ENCODE measurements around the gene TRAF1. TPM values are rescaled to one million over a fixed set of nuclear protein-coding genes. Genes with fewer than 3 reads are reported as not detected.

The TRAF1 gene
- total RNA-seq, 1 experiment from 2014 or later, result 1.4 TPM

GRCh38 chr9:120915854-120916470 lies 10.6 kb downstream of the TRAF1 start:
- Histone ChIP-seq H3K4me2 (ENCODE audit: insufficient read depth, insufficient read length, low read length) (no peak overlapping the region), H3K9ac (ENCODE audit: extremely low read depth, insufficient read length, low read length) (no peak overlapping the region), H2BK120ac (ENCODE audit: low read depth, low read length, poor library complexity, severe bottlenecking) (no peak overlapping the region), H2BK20ac (ENCODE audit: low read depth, low read length, poor library complexity, severe bottlenecking) (no peak overlapping the region), H2BK15ac (ENCODE audit: low read depth, low read length) (no peak overlapping the region), H3K23me2 (ENCODE audit: insufficient read length, low read depth, low read length, poor library complexity, severe bottlenecking) (no peaks in the 10 kb centered on the region), H3K18ac (ENCODE audit: insufficient read length, low read depth, low read length) (no peak overlapping the region), H3T11ph (ENCODE audit: low read length) (no peak overlapping the region), H3K9me3 (ENCODE audit: control insufficient read depth, low read depth, low read length) (no peaks in the 10 kb centered on the region), H2BK12ac (ENCODE audit: insufficient read length, low read depth, low read length) (no peak overlapping the region), H3K27ac (ENCODE audit: insufficient read length, low read depth, low read length) (no peak overlapping the region), H4K8ac (replicated peaks; ENCODE audit: insufficient read length, low read depth, low read length) (no peak overlapping the region), H3K4ac (ENCODE audit: low read depth, low read length) (no peak overlapping the region), H4K91ac (ENCODE audit: insufficient read length, low read depth, low read length) (no peak overlapping the region), H4K20me1 (ENCODE audit: control insufficient read depth, insufficient read depth, insufficient read length) (no peaks in the 10 kb centered on the region), H4K5ac (ENCODE audit: insufficient read length, low read depth, low read length) (no peak overlapping the region), H3K79me1 (ENCODE audit: insufficient read depth, low read depth, low read length, poor library complexity, severe bottlenecking) (no peaks in the 10 kb centered on the region), H3K4me1 (ENCODE audit: insufficient read depth, low read length) (peaks cover 13% of the 10 kb centered on the region; the same call in 1 of the 2 replicates), H2AFZ (ENCODE audit: low read length) (no peak overlapping the region), H3K79me2 (ENCODE audit: insufficient read depth, low read length) (no peaks in the 10 kb centered on the region), H3K23ac (ENCODE audit: insufficient read length, low read depth, low read length) (no peak overlapping the region), H3K56ac (ENCODE audit: insufficient read length, low read depth, low read length) (no peak overlapping the region), H3K14ac (ENCODE audit: insufficient read depth, low read length) (no peak overlapping the region), H2AK5ac (ENCODE audit: insufficient read length, low read length) (no peak overlapping the region), H2BK5ac (ENCODE audit: insufficient read length, low read length) (no peak overlapping the region), H3K27me3 (ENCODE audit: insufficient read depth, low read length) (no peaks in the 10 kb centered on the region)
- Mint-ChIP-seq H3K27me3 (ENCODE audit: low read depth) (no peaks in the 10 kb centered on the region), H3K27ac (no peak overlapping the region), H3K4me1 (peaks cover 39 to 63% of the 10 kb centered on the region in 2 experiments), H3K36me3 (ENCODE audit: insufficient read depth in 1 of 3, low read depth in 3 of 3) (peaks cover 0 to 6% (median 5%) of the 10 kb centered on the region in 3 experiments; a peak in 3 of 7 replicates), H3K4me3 (no peak overlapping the region), H3K9me3 (peaks cover 0 to 4% of the 10 kb centered on the region in 2 experiments; a peak in 2 of 5 replicates)
- no peak for TF ChIP-seq CTCF (conservative IDR thresholded peaks at IDR 0.05)
- WGBS (ENCODE audit: extremely low coverage, insufficient read length, low lambda C conversion rate), result no CpG with 5 or more reads among the region's 5 CpGs
- no peak for DNase-seq
